Right ventricle myocardium inferior (tissue), 1 donor: ENCODE results near the gene GSX1. TPM values are rescaled to one million over a fixed set of nuclear protein-coding genes. Genes with fewer than 3 reads are reported as not detected.
"Not testable (repeated sequence)": the region's sequence is repeated elsewhere in the genome, so short reads cannot be mapped to it uniquely, and the experiment has no call there.

Experiments used
- ATAC-seq: fragments of 200-7000 bp; cut with Tn5 transposase; one replicate; pipeline ENCODE4 v1.9.1; 2020; ENCODE audit warnings: mild to moderate bottlenecking, moderate library complexity
- DNase-seq: peaks from one replicate; pipeline ENCODE4 v3.0.0; 2021; ENCODE audit errors: missing footprints
- intact Hi-C: fragments of 100-400 bp; cut with DNase I; formaldehyde crosslinking; loops from one replicate; pipeline ENCODE4 v1.11.0; 2022
- long read RNA-seq: library from polyadenylated mRNA; unstranded; transcript quantifications from one replicate; pipeline ENCODE4 v2.0.0, GENCODE V29; 2021
- total RNA-seq: library from RNA; stranded (reverse); fragmentation: NEBNext Ultra II Directional; extraction: Animal tissue kit (Norgen Biotek cat#: 25700); gene quantifications from one replicate; pipeline ENCODE4 v1.2.1, GENCODE V29; 2021
- donor health status: DM: no; HTN: yes; CAD: no; lungs with severe emphysema.

Gene GSX1
- total RNA-seq: not detected
- long read RNA-seq: 0 reads

DNA sequence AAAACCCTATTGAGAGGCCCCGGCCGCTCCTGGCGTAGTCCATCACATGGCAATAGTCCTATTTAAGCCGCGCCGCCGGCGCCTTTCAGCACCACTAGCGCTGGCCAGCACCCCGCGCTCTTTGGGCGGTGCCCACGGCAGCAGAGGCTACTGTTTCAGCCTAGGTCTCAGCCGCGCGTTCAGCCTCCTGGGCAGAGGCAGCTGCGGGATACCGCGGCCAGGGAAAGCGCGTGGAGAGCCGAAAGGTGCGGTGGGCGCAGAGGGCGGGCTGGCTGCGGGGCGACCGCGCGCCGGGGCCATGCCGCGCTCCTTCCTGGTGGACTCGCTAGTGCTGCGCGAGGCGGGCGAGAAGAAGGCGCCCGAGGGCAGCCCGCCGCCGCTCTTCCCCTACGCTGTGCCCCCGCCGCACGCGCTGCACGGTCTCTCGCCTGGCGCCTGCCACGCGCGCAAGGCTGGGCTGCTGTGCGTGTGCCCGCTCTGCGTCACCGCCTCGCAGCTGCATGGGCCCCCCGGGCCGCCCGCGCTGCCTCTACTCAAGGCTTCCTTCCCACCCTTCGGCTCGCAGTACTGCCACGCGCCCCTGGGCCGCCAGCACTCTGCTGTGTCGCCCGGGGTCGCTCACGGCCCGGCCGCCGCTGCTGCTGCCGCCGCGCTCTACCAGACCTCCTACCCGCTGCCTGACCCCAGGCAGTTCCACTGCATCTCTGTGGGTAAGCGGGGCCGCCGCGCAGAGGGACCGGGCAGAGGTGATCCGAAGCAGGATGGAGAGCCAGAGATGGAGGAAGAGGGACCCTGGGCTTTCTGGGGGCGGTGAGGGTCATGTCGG, at the start of gene GSX1:
Gene GSX1, plus strand, starts transcription at position 91 of the 826 bp plus-strand sequence. Its CDS starts 208 bp downstream, at position 299.
- ATAC-seq: peak; percentile 91
- intact Hi-C loops: no loop called here
- peak; percentile 79 for DNase-seq

DNA sequence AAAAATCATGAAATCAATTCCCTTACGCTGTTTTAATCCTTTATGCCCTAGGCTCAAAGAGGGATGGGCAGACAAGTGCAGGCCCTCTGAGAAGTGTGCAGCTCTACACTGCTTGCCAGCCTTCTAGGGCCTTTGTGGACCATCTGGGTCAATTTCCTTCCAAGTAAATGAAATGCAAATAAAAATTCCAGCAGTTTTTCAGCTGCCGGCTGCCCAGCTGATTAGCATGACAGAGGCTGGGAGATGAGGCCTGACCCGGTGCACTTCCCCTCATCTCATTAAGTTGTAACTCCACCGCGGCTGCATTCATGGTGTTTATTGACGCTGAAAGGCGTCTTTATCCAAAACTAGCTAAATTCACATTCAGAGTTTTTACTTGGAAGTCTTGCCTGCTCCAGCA, 47.5 kb upstream of the GSX1 start:
- intact Hi-C loops: no loop called here
- DNase-seq (no peak), ATAC-seq (no peak)

DNA sequence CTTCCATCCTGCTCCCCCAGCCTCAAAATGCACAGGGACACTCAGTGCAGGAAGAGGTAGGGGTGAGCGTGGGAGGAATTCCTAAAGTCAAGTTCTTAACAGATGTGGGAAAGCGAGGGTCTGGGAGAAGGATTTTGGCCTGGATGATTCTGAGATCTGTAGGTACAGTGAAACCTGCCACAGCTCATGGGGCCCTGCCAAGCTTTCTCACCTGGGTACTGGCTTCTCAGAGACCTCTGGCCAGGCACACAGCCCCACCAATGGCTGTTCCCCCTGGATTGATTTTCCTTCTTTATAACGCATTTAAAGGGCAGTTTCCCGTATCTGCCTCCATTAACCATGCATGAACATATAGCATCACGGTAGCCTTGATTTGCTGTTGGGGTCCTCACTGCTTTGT, 47.0 kb upstream of the GSX1 start:
- intact Hi-C loops: no loop called here

DNA sequence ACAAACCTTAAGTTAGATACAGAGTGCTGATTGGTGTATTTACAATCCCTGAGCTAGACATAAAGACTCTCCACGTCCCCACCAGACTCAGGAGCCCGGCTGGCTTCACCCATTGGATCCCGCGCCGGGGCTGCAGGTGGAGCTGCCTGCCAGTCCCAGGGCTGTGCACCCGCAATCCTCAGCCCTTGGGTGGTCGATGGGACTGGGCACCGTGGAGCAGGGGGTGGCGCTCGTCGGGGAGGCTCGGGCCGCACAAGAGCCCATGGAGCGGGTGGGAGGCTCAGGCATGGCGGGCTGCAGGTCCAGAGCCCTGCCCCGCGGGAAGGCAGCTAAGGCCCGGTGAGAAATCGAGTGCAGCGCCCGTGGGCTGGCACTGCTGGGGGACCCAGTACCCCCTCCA, 44.1 kb upstream of the GSX1 start:
- DNase-seq, intact Hi-C loops, ATAC-seq: not testable (repeated sequence)

More for the DNA sequence above, 47.0 kb upstream of the GSX1 start:
- DNase-seq (no peak), ATAC-seq (no peak)

DNA sequence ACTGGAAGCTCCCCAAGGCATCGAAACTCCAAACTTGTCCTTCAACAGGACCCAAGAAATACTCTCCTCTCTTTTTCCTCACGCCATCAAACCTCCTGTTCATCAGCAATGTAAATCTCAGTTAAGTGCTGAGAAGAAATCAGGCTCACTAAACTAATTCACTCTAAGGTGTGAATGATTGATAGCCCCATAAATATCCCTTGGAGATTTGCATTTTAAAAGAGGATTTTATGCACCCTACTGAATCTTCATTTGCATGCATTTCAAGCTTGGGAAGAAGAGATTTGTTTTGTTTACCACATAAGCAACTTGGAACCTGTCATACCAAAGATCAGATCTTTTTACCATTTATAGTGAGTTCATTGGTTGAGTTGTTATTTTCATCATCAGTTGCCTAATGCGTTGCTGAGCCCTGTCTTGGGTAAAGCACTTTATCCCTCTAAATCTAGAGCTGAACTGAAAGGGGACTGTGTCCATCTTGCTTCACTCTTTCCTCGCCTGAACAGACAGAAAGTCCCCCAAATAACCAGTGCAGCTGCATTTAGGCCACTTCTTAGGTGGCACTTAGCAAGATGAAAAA, 40.2 kb upstream of the GSX1 start:
- DNase-seq: no peak
- intact Hi-C loops: no loop called here
- no peak for ATAC-seq

DNA sequence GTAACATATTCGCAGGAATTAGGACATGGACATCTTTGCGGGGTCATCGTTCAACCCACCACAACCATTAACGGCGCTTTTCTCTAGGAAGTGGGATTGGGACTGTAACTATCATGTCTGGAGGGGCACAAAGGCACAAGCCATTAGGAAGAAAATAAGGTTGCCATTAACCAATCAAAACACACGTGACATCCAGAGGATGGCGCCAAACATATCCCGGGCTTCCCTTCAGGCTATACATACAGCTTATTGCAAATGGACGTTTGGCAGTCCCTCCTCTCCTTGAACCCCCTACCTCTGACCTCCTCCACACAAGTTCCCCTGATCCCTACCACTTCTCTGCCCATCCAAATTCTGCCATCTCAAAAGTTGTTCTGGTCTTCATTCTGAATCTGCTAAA, 26.6 kb upstream of the GSX1 start:
- DNase-seq (no peak), ATAC-seq (no peak)
- intact Hi-C loops: no loop called here

DNA sequence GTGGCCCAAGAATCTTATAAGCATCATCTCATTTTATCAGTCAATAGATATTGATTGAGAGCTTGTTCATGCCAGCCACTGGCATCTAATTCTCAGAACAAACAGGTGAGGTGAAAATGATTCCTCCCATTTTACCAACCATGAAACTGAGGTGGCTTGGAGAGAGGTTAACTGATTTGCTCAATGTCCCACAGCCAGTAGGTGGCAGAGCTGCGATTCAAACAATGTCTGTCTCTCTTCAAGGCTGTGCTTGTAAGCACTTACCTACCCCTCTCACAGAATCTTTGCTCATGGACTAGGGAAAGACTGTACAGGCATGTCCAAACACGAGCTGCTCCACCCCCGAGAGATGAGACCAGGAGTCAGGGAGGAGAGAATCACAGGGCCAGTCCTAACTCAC, 21.5 kb upstream of the GSX1 start:
- DNase-seq (no peak), ATAC-seq (no peak)
- intact Hi-C loops: no loop called here

DNA sequence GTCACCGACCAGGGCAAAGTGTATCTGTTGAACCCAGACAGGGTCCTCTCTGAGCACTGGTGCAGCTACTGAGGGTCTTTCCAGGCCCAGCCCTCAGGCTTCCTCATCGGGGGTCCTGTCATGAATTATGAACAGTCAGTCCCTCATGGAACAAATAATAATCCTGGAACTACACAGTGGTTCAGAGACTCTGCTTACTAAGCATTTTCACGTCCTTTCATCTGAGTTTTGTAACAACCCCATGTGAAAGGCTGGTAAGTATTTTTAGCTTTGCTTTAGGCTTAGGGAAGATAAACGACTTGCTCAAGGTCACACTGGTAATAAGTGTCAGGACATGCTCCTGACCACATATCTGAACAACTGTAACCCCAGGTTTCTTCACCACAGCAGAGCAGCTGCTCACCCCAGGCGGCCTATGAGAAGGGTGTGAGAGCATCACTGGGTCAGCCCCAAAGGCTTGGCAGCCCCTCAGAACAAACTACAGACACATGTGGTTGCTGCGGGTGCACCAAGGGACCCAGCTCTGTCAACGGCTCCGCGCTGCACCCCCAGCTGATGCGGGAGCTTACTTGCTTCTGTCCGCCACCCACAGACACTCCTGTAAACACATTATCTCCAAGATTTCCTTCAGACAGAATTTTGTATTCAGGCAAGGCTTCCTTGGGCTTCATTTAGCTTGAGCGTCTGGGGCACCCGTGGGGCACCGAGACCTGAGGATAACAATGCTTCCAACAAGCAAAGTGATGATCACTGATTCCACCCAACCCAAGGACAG, 19.4 kb upstream of the GSX1 start:
- intact Hi-C loops: no loop called here
- DNase-seq: no peak
- ATAC-seq: no peak

DNA sequence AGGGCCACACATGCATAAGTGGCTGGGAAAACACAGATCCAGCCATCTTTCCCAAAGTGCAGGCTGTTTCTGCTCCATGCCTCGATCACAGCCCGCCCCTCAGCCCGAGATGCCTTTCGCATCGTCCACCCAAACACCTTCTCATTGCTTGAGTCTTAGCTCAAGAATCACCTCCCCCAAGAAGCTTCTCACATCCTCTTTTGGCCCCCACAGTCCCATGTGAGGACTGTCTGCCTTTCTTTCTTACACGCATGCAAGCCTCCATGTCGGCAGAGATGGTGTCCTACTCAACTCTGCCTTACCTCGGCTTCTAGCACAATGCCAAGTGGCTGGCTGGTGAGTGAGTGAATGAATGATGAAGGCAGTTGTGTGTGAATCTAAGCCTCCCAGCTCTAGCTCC, 18.1 kb upstream of the GSX1 start:
- DNase-seq (no peak), ATAC-seq (no peak)
- intact Hi-C loops: no loop called here

DNA sequence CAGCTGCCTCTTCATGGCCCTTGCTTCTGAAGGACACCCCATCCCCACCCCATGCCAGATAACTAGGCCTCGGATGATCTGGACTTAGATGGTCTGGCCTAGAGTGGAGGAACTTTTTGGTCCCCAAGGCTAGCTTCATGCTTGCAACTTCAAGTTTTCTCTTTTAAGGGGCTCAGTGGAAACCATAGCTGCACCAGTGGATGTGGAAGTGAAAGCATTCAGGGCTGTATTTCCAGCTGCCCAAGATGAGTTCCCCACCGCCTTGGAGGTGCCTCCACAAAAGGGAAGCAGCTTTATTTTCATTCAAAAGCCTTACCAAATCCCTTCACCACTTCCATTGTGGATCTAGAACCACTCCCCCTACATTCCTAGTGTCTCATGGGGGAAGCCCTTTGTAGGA, 17.6 kb upstream of the GSX1 start:
- intact Hi-C loops: no loop called here
- DNase-seq (no peak), ATAC-seq (no peak)

DNA sequence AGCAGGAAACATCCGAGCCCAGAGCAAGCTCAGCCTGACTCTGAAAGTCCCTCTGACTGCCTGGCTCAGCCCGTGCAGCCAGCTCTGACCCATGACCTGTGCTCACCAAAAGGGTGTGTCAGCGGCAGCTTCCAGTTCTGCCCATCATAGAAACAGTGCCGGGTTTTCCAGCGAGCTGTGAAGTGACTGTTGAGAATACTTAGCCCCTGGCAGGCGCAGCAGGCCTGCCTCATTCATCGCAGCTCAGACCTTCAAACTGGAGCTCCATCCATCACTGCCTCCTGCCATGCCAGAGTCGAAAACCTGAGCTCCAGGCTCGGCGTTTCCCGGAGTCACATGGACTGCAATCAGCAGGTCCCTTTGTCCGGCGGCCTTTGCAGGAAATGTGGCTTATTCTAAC, 16.3 kb upstream of the GSX1 start:
- ATAC-seq (no peak), DNase-seq (no peak)
- intact Hi-C loops: no loop called here

DNA sequence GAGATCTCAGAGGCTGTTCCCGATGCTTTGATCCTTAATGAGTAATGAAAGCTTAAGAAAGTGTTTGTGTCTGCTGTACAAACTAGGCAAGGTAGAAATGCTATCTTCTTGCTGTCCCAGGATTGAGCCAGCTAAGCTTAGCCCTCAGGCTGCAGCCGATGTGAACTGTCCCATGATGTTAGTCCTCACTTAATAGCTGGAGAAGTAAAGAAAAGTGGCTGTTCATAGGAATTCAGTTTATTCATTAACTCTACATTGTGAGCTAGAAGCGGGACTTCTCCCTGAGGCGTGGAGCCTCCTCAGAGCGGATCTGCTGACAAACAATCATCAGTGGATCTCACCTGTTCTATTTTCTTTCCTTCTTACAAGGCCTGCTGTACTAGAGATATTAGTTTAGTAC, 10.1 kb upstream of the GSX1 start:
- intact Hi-C loops: loop anchor here (5.0 kb wide), 1 partner anchor 250 kb away; no protein-coding TSS in a partner anchor
- no peak for ATAC-seq
- DNase-seq: no peak

DNA sequence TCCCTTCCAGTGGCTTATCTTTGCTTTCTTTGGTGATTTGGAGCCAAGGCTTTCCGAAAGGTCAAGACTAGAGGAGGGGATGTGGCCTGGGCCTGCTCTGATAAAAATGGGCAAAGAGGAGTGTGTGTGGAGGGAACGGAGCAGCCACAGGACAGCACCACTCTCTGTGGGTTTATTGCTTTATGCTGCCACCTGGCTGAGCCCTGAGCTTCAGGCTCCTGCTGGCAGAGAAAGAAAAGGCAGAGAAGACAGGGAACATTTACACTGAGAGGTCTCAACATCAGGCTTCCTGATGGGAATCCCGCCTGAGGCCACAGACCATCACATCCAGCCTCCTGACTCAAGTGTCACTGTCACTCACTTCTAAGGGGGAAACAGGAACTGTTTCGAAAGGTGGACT, 9.2 kb upstream of the GSX1 start:
- peak; percentile 44 for ATAC-seq
- no peak for DNase-seq
- intact Hi-C loops: loop anchor here (5.0 kb wide), 1 partner anchor 251 kb away; no protein-coding TSS in a partner anchor

DNA sequence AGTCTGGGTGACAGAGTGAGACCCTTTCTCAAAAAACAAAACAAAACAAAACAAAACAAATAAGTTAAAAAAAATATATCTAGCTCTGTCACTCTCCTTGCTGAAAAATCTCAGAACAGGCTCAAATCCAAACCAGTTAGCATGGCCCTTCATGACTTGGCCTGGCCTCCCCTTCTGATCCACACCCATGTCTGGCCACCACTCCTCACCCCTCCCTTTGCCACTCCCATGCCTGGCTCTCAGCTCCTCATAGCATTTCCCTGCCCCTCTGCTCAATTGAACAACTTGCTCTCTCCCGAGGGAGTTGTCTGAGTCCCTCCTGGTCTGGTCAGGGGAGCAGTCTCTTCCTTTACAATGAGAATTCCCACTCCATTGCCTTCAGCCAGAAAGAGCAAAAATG, 4.0 kb upstream of the GSX1 start:
- intact Hi-C loops: no loop called here
- ATAC-seq: no peak
- no peak for DNase-seq

DNA sequence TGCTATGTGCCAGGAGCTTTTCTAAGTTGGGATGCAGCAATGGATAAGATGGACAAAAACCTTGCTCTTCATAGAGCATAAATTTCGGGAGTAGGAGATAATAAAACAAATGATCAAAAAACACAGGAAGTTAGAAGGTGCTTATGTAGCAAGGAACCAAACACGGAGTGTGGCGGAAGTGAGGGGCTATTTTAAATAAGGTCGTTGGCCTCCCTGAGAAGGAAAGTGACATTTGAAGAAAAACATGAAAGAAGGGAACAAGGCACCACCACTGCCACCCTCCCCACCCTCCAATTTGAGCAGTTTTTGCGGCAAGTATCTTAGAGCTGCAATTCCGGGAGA, 3.2 kb upstream of the GSX1 start:
- no peak for ATAC-seq
- intact Hi-C loops: no loop called here
- DNase-seq: no peak

DNA sequence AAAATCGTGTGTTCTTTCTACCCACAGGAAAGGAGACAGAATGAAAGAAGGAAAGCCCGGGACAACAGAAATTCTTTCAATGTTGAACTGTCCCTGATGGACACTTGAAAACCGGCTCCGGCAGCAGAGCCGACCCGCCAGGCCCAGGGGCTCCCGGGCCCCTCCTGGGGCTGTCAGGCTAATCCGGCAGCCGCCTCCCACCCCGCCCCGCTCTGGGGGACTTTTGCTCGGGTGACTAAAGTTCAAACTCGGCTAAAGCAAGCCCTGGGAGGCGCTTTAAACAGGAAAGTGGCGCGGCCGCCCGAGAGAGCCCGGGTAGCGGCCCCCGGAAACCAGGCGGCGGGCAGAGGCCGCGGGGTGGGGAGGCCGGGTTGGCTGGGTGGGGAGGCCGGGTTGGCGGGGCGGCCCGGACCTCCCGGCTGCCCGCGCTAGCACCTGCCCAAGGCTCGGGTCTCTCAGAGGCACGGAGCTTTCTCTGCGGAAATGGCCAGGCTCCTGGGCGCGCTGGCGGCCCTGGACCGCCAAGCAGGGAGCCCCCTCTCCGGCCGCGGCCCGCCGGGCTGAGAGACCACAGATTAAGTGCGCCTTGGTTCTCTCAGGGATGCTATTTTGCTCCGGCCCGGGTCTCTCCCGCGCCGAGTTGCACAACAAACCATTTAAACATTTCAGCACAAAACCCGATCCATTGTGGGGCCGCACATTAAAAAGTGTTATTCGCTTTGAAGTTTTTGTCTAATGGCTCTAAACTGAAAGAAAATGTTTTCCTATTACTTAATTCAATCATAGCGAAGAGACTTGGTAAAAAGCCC, 2.6 kb upstream of the GSX1 start:
- no peak for ATAC-seq
- DNase-seq: no peak
- intact Hi-C loops: no loop called here

DNA sequence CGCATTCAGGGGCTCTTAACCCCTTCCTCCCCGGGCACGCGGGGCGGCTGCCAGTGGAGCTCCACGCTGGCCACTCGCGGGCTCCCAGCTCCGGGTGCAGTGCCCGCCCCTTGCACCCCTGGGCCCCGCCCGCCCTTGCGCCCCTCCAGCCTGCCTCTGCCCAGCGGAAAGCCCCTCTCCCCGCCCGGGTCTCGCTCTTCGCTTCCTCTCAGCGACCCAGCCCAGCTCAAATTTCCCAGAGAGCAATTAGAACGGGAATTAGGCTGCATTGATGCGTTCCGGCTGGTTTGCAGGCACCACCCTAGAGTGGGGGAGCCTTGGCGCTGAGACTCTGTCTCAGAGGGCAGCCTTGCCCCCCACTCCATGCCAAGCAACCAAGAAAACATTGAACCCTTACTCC, 1.8 kb upstream of the GSX1 start:
- intact Hi-C loops: no loop called here
- no peak for ATAC-seq
- DNase-seq: no peak

DNA sequence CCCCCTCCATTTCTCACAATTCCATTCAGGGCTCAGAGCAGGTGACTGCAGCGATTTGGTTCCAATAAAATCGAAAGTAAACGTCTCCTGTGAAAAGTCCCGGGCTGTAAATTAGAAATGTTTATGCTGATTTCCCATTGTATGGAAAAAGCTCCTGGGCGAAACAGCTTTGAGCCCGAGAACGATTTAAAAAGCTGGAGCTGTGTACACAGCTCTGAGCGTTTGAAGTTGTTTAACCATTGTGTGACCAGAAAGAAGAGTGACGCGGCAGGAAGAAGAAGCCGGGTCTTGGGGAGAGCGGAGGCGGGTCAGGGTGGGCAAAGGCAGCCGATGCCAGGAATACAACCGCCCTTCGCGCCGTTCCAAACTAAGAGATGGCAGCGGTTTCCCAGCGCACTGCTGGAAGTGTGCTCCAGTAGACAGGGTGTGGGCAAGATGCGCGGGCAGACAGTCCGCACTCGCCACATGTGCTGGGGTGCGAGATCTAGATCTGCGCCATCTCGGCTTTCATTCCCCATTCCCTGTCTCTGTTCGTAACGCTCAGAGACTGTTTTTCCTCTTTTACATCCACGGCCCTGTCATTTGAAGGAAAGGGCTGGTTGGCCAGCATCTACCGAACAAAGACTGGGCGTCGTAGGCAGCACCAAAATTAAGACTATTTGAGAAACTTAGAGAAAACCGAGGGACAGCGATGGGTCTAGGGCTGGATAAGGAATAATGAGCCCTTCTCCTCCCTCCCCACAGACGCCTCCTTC, 960 bp upstream of the GSX1 start:
- no peak for ATAC-seq
- no peak for DNase-seq
- intact Hi-C loops: no loop called here
